IMR-90 (cell line): ENCODE results near the gene SEMA4D. TPM values are rescaled to one million over a fixed set of nuclear protein-coding genes. Genes with fewer than 3 reads are reported as not detected.

Experiments
- ATAC-seq: fragments of 200-7000 bp; cut with Tn5 transposase; 2 replicates; pipeline ENCODE4 v1.9.1; 2020; ENCODE audit warnings: low read depth, mild to moderate bottlenecking, moderate library complexity
- BruUV-seq: library from RNA; stranded (reverse); fragments of 400-500 nt; replicated peaks from 2 replicates; lab custom pipeline; 2021; lab: Mats Ljungman, UMichigan
- CTCF ChIA-PET: fragments of 300-600 bp; formaldehyde crosslinking; extraction: SDS; loops from one replicate; lab custom pipeline; 2021; ENCODE audit warnings: antibody characterized with exemption; lab: Yijun Ruan, JAX
- POLR2A ChIA-PET: fragments of 300-600 bp; sonication (Branson Sonifier 250); formaldehyde crosslinking; loops from one replicate; lab custom pipeline; 2022; ENCODE audit warnings: antibody characterized with exemption; ENCODE audit not compliant: unreplicated experiment; lab: Charles Lee
- DNase-seq: peaks from one replicate; pipeline ENCODE4 v3.0.0; 2013
- H2AFZ ChIP-seq: replicated peaks from 2 replicates; pipeline ENCODE3; 2013; ENCODE audit warnings: low read length, mild to moderate bottlenecking; ENCODE audit not compliant: poor library complexity
- H2AK5ac ChIP-seq: 2 replicates; pipeline ENCODE4 v1.6.1; 2013; ENCODE audit warnings: low read depth, low read length, inconsistent platforms
- H2AK9ac ChIP-seq: replicated peaks from 2 replicates; pipeline ENCODE3; 2013; ENCODE audit warnings: mild to moderate bottlenecking, low read depth, low read length, moderate library complexity; ENCODE audit not compliant: poor library complexity
- H2BK120ac ChIP-seq: 2 replicates; pipeline ENCODE4 v1.6.1; 2013; ENCODE audit warnings: low read depth, low read length, inconsistent platforms
- H2BK15ac ChIP-seq: 3 replicates; pipeline ENCODE4 v1.6.1; 2013; ENCODE audit warnings: low read depth, low read length, inconsistent platforms
- H2BK20ac ChIP-seq: 2 replicates; pipeline ENCODE4 v1.6.1; 2013; ENCODE audit warnings: low read depth, mild to moderate bottlenecking, inconsistent platforms, low read length, moderate library complexity
- H2BK5ac ChIP-seq: 2 replicates; pipeline ENCODE4 v1.6.1; 2013; ENCODE audit warnings: mild to moderate bottlenecking, low read depth, low read length, inconsistent platforms; ENCODE audit not compliant: poor library complexity, severe bottlenecking
- H3K14ac ChIP-seq: replicated peaks from 2 replicates; pipeline ENCODE4 v1.6.1; 2013; ENCODE audit warnings: low read depth, low read length, inconsistent platforms
- H3K18ac ChIP-seq: 2 replicates; pipeline ENCODE4 v1.6.1; 2013; ENCODE audit warnings: low read depth, low read length, control low read depth
- H3K23ac ChIP-seq: 2 replicates; pipeline ENCODE4 v1.6.1; 2013; ENCODE audit warnings: low read depth, low read length, inconsistent platforms
- H3K27ac ChIP-seq: 2 replicates; pipeline ENCODE4 v1.5.1; 2013; ENCODE audit warnings: mild to moderate bottlenecking, control low read depth, low read length; ENCODE audit not compliant: insufficient read depth
- H3K27me3 ChIP-seq: 2 replicates; pipeline ENCODE4 v1.6.1; 2013; ENCODE audit warnings: low read length; ENCODE audit not compliant: control insufficient read depth, insufficient read depth
- H3K36me3 ChIP-seq: 2 replicates; pipeline ENCODE4 v1.6.1; 2013; ENCODE audit warnings: low read length, mixed read lengths; ENCODE audit not compliant: control insufficient read depth, insufficient read depth
- H3K4ac ChIP-seq: 2 replicates; pipeline ENCODE4 v1.6.1; 2013; ENCODE audit warnings: low read depth, low read length, inconsistent platforms
- H3K4me1 ChIP-seq: 2 replicates; pipeline ENCODE4 v1.6.1; 2013; ENCODE audit warnings: low read length, mixed read lengths; ENCODE audit not compliant: control insufficient read depth, insufficient read depth
- H3K4me2 ChIP-seq: 2 replicates; pipeline ENCODE4 v1.6.1; 2013; ENCODE audit warnings: low read depth, mild to moderate bottlenecking, control low read depth, low read length, moderate library complexity
- H3K4me3 ChIP-seq: 2 replicates; pipeline ENCODE4 v1.5.1; 2013; ENCODE audit warnings: low read depth, mild to moderate bottlenecking, control low read depth, low read length, moderate library complexity; ENCODE audit not compliant: insufficient read depth
- H3K56ac ChIP-seq: 2 replicates; pipeline ENCODE4 v1.6.1; 2013; ENCODE audit warnings: low read length, inconsistent platforms; ENCODE audit not compliant: insufficient read depth; ENCODE audit errors: extremely low read depth
- H3K79me1 ChIP-seq, 2 experiments: 2 replicates each; pipeline ENCODE4 v1.6.1; 2013; ENCODE audit warnings: low read length in 2 of 2, inconsistent platforms in 1 of 2, low read depth in 1 of 2
- H3K9ac ChIP-seq: 2 replicates; pipeline ENCODE4 v1.6.1; 2013; ENCODE audit warnings: low read depth, low read length, control low read depth
- H3K9me1 ChIP-seq: 2 replicates; pipeline ENCODE4 v1.6.1; 2013; ENCODE audit warnings: low read length, inconsistent platforms; ENCODE audit not compliant: insufficient read depth
- H3K9me3 ChIP-seq: 2 replicates; pipeline ENCODE4 v1.6.1; 2013; ENCODE audit warnings: low read length; ENCODE audit not compliant: control insufficient read depth, insufficient read depth
- H4K20me1 ChIP-seq: 2 replicates; pipeline ENCODE4 v1.6.1; 2013; ENCODE audit warnings: low read length, inconsistent platforms; ENCODE audit not compliant: insufficient read depth
- H4K5ac ChIP-seq: 2 replicates; pipeline ENCODE4 v1.6.1; 2013; ENCODE audit warnings: mild to moderate bottlenecking, low read depth, low read length, control low read depth
- H4K8ac ChIP-seq, 2 experiments: 2 replicates each; pipeline ENCODE4 v1.6.1; 2013; ENCODE audit warnings: low read depth in 2 of 2, low read length in 2 of 2, control low read depth in 1 of 2, inconsistent platforms in 1 of 2
- H4K91ac ChIP-seq: 2 replicates; pipeline ENCODE4 v1.6.1; 2013; ENCODE audit warnings: low read depth, low read length, inconsistent platforms; ENCODE audit not compliant: insufficient read depth
- CEBPB ChIP-seq: IDR thresholded peaks from 2 replicates; pipeline ENCODE4 v1.6.1; 2012; ENCODE audit warnings: low read depth, low read length, improper control_type of control experiment
- CHD1 ChIP-seq: IDR thresholded peaks from 2 replicates; pipeline ENCODE4 v1.6.1; 2012; ENCODE audit warnings: low read depth, low read length, improper control_type of control experiment
- MAFK ChIP-seq: IDR thresholded peaks from 2 replicates; pipeline ENCODE4 v1.6.1; 2012; ENCODE audit warnings: low read depth, low read length, improper control_type of control experiment
- MAZ ChIP-seq: IDR thresholded peaks from 2 replicates; pipeline ENCODE4 v1.6.1; 2012; ENCODE audit warnings: low read depth, mild to moderate bottlenecking, low read length, improper control_type of control experiment, moderate library complexity, borderline replicate concordance
- MXI1 ChIP-seq: IDR thresholded peaks from 2 replicates; pipeline ENCODE4 v1.6.1; 2012; ENCODE audit warnings: low read depth, mild to moderate bottlenecking, low read length, moderate library complexity, borderline replicate concordance
- NFE2L2 ChIP-seq: fragments of 150-350 bp; IDR thresholded peaks from 2 replicates; pipeline ENCODE4 v1.6.1; 2016; ENCODE audit warnings: low read depth, mild to moderate bottlenecking, low read length
- RAD21 ChIP-seq: IDR thresholded peaks from 2 replicates; pipeline ENCODE4 v1.6.1; 2012; ENCODE audit warnings: low read length, improper control_type of control experiment
- RCOR1 ChIP-seq: IDR thresholded peaks from 2 replicates; pipeline ENCODE4 v1.6.1; 2012; ENCODE audit warnings: mild to moderate bottlenecking, low read length, improper control_type of control experiment; ENCODE audit not compliant: insufficient replicate concordance
- RFX5 ChIP-seq: IDR thresholded peaks from 2 replicates; pipeline ENCODE4 v1.8.0; 2012; ENCODE audit warnings: low read depth, mild to moderate bottlenecking, low read length, moderate library complexity
- WGBS, 2 experiments: methylation state at CpG; one replicate each; pipeline versions ENCODE4 v1.1.5 to v1.1.7; 2013; ENCODE audit warnings: missing lambda C conversion rate in 2 of 2; ENCODE audit not compliant: insufficient read length in 1 of 2; ENCODE audit errors: extremely low coverage in 2 of 2; 5-methylcytosine and 5-hydroxymethylcytosine counted together
- dilution Hi-C: fragments of 300-500 bp; cut with HindIII; formaldehyde crosslinking; loops from one replicate; pipeline ENCODE4 v1.14.3; 2018; ENCODE audit warnings: low sequenced_read_pairs; ENCODE audit not compliant: unreplicated experiment
- in situ Hi-C: fragments of 300-500 bp; cut with MboI; formaldehyde crosslinking; loops from 3 replicates; pipeline ENCODE4 v1.14.3; 2019; ENCODE audit warnings: low sequenced_read_pairs, inconsistent platforms, mixed read lengths
- intact Hi-C: fragments of 100-400 bp; cut with micrococcal nuclease; formaldehyde crosslinking; loops from 2 replicates; pipeline ENCODE4 v1.10.0; 2022
- polyA plus RNA-seq, 3 experiments: library from polyadenylated mRNA; depleted of rRNA; stranded (reverse); fragments of >200 nt; gene quantifications; 2 replicates each; pipeline ENCODE4 v1.2.3, GENCODE V29; 2012; ENCODE audit warnings: low replicate concordance in 1 of 3
- total RNA-seq: library from RNA; depleted of rRNA; stranded (reverse); fragments of >200 nt; gene quantifications from 2 replicates; pipeline ENCODE4 v1.2.3, GENCODE V29; 2012
- TF ChIP-seq, protein P1 (sequence below): fragments of 150-350 bp; IDR thresholded peaks from 2 replicates; pipeline ENCODE4 v1.6.1; 2017; ENCODE audit warnings: mild to moderate bottlenecking, antibody characterized with exemption, low read length, low read depth
- TF ChIP-seq, protein P2 (sequence below): fragments of 150-350 bp; IDR thresholded peaks from 2 replicates; pipeline ENCODE4 v1.6.1; 2016; ENCODE audit warnings: low read depth, mild to moderate bottlenecking, low read length, moderate library complexity, borderline replicate concordance
- TF ChIP-seq, protein P3 (sequence below): conservative IDR thresholded peaks from 2 replicates; pipeline ENCODE4 v1.5.1; 2012; ENCODE audit warnings: mild to moderate bottlenecking, low read depth, low read length, improper control_type of control experiment

Gene SEMA4D
- total and polyA plus RNA-seq, 2 of the 4 experiments (the other 2 are of a cell fraction), result 0.90 to 1.5 TPM

DNA sequence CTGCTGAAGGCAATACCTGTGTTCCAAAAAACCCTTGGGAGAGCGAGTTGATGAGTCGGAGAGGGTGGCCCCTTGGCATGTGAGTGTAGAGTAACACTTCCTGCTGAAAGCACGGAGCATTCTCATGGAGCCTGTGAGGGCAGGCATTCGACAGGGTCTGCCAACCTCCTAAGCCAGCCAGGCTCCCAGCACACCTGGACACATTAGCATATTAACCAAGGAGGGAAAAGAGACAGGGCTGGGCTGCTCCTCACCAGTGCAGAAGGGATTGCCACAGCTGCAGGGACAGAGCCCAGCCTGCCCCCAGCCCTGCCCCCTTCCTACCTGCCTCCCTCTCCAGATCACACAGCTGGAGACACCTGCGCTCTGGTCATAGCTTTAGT, 46.4 kb upstream of the SEMA4D start:
- H2AFZ ChIP-seq, result no peak overlapping the region
- H3K4me3 ChIP-seq, result no peak overlapping the region
- no peak overlapping the region for H4K8ac ChIP-seq
- no peak overlapping the region for H2BK20ac ChIP-seq
- no peak overlapping the region for H4K91ac ChIP-seq
- H3K23ac ChIP-seq, result no peak overlapping the region
- no peak overlapping the region for H3K9ac ChIP-seq
- H3K4me2 ChIP-seq, result no peak overlapping the region
- H4K5ac ChIP-seq, result no peak overlapping the region
- H3K4ac ChIP-seq, result no peak overlapping the region
- no peaks in the 10 kb centered on the region for H3K4me1 ChIP-seq
- peaks cover 10% of the 10 kb centered on the region; the same call in 1 of the 2 replicates for H3K27me3 ChIP-seq
- H3K9me1 ChIP-seq, result 0 out of 2 replicates have a peak, but pooled peaks cover 3% of the 10 kb centered on the region
- POLR2A ChIA-PET, result no interaction called here
- no peak overlapping the region for H3K56ac ChIP-seq
- ATAC-seq, result no peak
- no peak for DNase-seq
- H2AK9ac ChIP-seq, result no peak overlapping the region
- no peak overlapping the region for H2BK120ac ChIP-seq
- intact Hi-C loops (no loop called here), dilution Hi-C loops (no loop called here), in situ Hi-C loops (no loop called here)
- H3K9me3 ChIP-seq, result peaks cover 4% of the 10 kb centered on the region
- no peak overlapping the region for H3K27ac ChIP-seq
- BruUV-seq, result no TSS peak
- no peaks in the 10 kb centered on the region for H4K20me1 ChIP-seq
- H3K14ac ChIP-seq, result no peak overlapping the region
- CTCF ChIA-PET, result interaction anchor here (0.6 kb wide), 1 partner anchor 1839 kb away, joined by 3 read pairs; no protein-coding TSS in a partner anchor
- no peaks in the 10 kb centered on the region for H3K36me3 ChIP-seq
- no CpG with 5 or more reads among the region's 5 CpGs for WGBS, 2 experiments
- H3K79me1 ChIP-seq, result no peaks in the 10 kb centered on the region
- TF ChIP-seq NFE2L2 (no peak), CHD1 (no peak), RAD21 (no peak), MAZ (no peak), RFX5 (no peak), CEBPB (no peak), MAFK (no peak), RCOR1 (no peak), MXI1 (no peak)
- TF ChIP-seq, protein P1, sequence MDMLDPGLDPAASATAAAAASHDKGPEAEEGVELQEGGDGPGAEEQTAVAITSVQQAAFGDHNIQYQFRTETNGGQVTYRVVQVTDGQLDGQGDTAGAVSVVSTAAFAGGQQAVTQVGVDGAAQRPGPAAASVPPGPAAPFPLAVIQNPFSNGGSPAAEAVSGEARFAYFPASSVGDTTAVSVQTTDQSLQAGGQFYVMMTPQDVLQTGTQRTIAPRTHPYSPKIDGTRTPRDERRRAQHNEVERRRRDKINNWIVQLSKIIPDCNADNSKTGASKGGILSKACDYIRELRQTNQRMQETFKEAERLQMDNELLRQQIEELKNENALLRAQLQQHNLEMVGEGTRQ, result no peak
- TF ChIP-seq, protein P2, sequence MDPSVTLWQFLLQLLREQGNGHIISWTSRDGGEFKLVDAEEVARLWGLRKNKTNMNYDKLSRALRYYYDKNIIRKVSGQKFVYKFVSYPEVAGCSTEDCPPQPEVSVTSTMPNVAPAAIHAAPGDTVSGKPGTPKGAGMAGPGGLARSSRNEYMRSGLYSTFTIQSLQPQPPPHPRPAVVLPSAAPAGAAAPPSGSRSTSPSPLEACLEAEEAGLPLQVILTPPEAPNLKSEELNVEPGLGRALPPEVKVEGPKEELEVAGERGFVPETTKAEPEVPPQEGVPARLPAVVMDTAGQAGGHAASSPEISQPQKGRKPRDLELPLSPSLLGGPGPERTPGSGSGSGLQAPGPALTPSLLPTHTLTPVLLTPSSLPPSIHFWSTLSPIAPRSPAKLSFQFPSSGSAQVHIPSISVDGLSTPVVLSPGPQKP, result no peak
- TF ChIP-seq, protein P3, sequence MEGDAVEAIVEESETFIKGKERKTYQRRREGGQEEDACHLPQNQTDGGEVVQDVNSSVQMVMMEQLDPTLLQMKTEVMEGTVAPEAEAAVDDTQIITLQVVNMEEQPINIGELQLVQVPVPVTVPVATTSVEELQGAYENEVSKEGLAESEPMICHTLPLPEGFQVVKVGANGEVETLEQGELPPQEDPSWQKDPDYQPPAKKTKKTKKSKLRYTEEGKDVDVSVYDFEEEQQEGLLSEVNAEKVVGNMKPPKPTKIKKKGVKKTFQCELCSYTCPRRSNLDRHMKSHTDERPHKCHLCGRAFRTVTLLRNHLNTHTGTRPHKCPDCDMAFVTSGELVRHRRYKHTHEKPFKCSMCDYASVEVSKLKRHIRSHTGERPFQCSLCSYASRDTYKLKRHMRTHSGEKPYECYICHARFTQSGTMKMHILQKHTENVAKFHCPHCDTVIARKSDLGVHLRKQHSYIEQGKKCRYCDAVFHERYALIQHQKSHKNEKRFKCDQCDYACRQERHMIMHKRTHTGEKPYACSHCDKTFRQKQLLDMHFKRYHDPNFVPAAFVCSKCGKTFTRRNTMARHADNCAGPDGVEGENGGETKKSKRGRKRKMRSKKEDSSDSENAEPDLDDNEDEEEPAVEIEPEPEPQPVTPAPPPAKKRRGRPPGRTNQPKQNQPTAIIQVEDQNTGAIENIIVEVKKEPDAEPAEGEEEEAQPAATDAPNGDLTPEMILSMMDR, result no peak
- H3K18ac ChIP-seq, result no peak overlapping the region
- no peak overlapping the region for H2BK5ac ChIP-seq
- no peak overlapping the region for H2BK15ac ChIP-seq
- no peak overlapping the region for H2AK5ac ChIP-seq
